ENCODE measurements around the gene CLDN19. TPM values are rescaled to one million over a fixed set of nuclear protein-coding genes. Genes with fewer than 3 reads are reported as not detected.

CLDN19 gene
- total and polyA plus RNA-seq, 3 experiments from 2014 or later = not detected

DNA sequence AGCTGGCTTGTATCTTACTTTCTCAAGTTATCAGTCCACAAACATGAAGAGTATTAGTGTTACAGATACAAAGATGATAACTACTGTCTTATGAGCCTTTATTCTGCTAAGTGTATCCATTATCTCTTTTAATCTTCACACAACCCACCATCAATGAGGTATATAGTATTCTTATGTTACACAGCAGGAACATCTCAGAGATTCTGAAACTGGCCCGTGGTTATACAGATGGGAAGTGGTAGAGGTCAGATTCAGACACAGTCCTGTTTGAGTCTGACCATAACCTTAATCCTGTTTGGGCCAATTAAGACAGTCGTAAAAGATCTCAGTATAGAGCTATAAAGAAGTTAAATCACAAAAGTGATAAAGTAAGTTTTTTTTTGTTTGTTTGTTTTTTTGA is 39.7 kb upstream of the CLDN19 start:
- CTCF ChIA-PET = interaction anchor here (0.9 to 5.3 kb wide), 2 partner anchors 19 to 295 kb away, joined by 3 to 35 read pairs; no protein-coding TSS in a partner anchor
- H3K4me1 Mint-ChIP-seq = peaks cover 10 to 21% (median 14%) of the 10 kb centered on the region in 3 donors
- Histone ChIP-seq H3K4me1 (ENCODE audit: insufficient read depth, low read length) (peaks cover 2% of the 10 kb centered on the region), H3K36me3 (ENCODE audit: insufficient read depth, low read length) (peaks cover 38% of the 10 kb centered on the region), H3K27ac (ENCODE audit: low read depth, low read length) (no peak overlapping the region), H3K4me3 (ENCODE audit: low read length) (no peak overlapping the region), H3K27me3 (ENCODE audit: insufficient read depth, low read length, poor library complexity, severe bottlenecking) (no peaks in the 10 kb centered on the region), H3K9me3 (ENCODE audit: low read length) (no peaks in the 10 kb centered on the region)
- H3K27me3 Mint-ChIP-seq = no peaks in the 10 kb centered on the region
- no peak overlapping the region for H3K4me3 Mint-ChIP-seq
- POLR2A ChIA-PET = no interaction called here
- DNase-seq = no peak
- no peaks in the 10 kb centered on the region for H3K9me3 Mint-ChIP-seq
- peaks cover 7 to 77% (median 26%) of the 10 kb centered on the region in 3 donors for H3K36me3 Mint-ChIP-seq
- H3K27ac Mint-ChIP-seq = peak overlapping the region in 1 of 8 donors; percentile 68

DNA sequence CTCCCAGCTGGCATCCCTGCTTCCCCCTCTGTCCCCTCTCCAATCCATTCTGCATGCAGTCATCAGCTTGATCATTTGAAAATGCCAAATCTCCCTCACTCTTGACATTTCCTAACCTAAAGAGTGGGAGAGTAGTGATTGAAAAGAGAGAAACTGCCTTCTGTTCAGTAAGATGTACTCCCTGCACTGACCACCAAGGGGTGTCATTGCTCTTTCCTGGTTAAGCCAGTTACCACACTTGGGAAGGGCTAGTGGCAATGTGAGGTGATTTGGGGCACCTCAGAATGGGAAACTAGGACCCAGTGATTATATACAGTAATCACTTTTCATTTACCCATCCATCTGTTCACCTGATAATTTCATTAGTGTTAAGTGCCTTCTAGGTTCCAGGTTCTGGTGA is 37.8 kb upstream of the CLDN19 start:
- Histone ChIP-seq H3K4me3 (ENCODE audit: low read length) (no peak overlapping the region), H3K27me3 (ENCODE audit: insufficient read depth, low read length, poor library complexity, severe bottlenecking) (no peaks in the 10 kb centered on the region), H3K4me1 (ENCODE audit: insufficient read depth, low read length) (no peaks in the 10 kb centered on the region), H3K9me3 (ENCODE audit: low read length) (no peaks in the 10 kb centered on the region), H3K27ac (ENCODE audit: low read depth, low read length) (no peak overlapping the region), H3K36me3 (ENCODE audit: insufficient read depth, low read length) (peaks cover 41% of the 10 kb centered on the region)
- peak in 1 of 5 donors; percentile 15 for DNase-seq
- Mint-ChIP-seq H3K4me3 (no peak overlapping the region), H3K4me1 (peaks cover 13 to 26% (median 20%) of the 10 kb centered on the region in 3 donors), H3K27ac (peak overlapping the region in 5 of 8 donors; percentile 50 to 77 (median 77)), H3K27me3 (peaks cover 0 to 1% of the 10 kb centered on the region in 2 donors), H3K9me3 (no peaks in the 10 kb centered on the region), H3K36me3 (peaks cover 8 to 91% (median 26%) of the 10 kb centered on the region in 3 donors)
- POLR2A ChIA-PET = no interaction called here
- CTCF ChIA-PET = interaction anchor here (0.8 to 5.3 kb wide), 4 partner anchors 9 to 296 kb away, joined by 3 to 35 read pairs (median 5); no protein-coding TSS in a partner anchor

DNA sequence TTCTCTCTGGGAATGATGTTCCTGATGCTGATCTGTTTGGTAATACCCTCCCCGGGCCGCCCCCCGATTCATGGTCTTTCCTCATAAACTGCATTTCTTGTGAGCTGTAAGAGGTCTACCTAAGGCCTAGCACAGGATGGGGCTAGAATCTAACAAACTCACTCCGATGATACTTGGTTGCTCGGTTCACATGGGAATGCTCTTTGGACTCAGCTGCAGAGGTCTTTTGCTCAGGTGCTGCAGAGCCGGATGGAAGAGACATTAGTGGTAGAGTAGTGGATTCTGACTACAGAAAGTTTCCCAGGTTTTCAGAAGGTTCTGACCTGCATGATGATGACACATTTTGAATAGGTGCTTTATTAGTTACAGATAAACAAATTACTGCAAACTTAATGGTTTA is 36.5 kb upstream of the CLDN19 start:
- H3K27ac Mint-ChIP-seq = peak overlapping the region in 2 of 8 donors; percentile 17 to 77

DNA sequence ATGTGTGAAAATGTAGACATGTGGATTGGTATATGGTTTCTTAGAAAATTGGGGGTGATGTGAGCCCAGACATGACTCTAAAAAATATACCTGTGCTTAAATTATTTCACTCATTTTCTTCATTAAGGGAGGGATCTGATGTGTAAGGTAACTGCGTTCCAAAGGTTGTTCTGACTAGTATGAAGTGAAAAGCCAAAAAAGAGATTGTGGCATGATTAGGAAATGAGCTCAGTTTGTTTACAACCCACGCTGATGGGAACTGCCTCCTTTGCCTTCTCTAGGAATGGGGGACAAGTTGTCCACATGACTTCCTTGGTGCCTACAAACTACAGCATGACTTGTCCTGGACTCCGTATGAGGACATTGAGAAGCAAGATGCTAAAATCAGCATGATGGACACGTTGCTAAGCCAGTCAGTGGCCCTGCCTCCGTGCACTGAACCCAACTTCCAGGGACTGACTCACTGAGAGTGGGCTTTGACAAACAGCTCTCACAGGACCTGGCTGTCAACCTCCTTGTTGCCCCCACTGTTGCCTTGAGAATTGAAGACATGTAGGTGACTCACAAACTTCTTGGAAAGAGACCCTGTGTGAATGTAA is 35.0 kb upstream of the CLDN19 start:
- Mint-ChIP-seq H3K27ac (peak overlapping the region in 3 of 8 donors; percentile 6 to 54 (median 51)), H3K4me1 (peaks cover 25 to 45% (median 38%) of the 10 kb centered on the region in 3 donors), H3K4me3 (no peak overlapping the region), H3K9me3 (no peaks in the 10 kb centered on the region), H3K36me3 (peaks cover 8 to 79% (median 22%) of the 10 kb centered on the region in 3 donors), H3K27me3 (peaks cover 0 to 1% of the 10 kb centered on the region in 2 donors)
- no peak overlapping the region for H3K27ac ChIP-seq (ENCODE audit: low read depth, low read length)
- H3K4me1 ChIP-seq (ENCODE audit: insufficient read depth, low read length) = peaks cover 6% of the 10 kb centered on the region
- DNase-seq = no peak
- H3K36me3 ChIP-seq (ENCODE audit: insufficient read depth, low read length) = peaks cover 34% of the 10 kb centered on the region
- CTCF ChIA-PET = no interaction called here
- H3K9me3 ChIP-seq (ENCODE audit: low read length) = no peaks in the 10 kb centered on the region
- POLR2A ChIA-PET = interaction anchor here (0.6 kb wide), 1 partner anchor 120 kb away, joined by 4 read pairs; no protein-coding TSS in a partner anchor
- H3K27me3 ChIP-seq (ENCODE audit: insufficient read depth, low read length, poor library complexity, severe bottlenecking) = no peaks in the 10 kb centered on the region
- no peak overlapping the region for H3K4me3 ChIP-seq (ENCODE audit: low read length)

More for the DNA sequence above, 36.5 kb upstream of the CLDN19 start:
- Histone ChIP-seq H3K4me3 (ENCODE audit: low read length) (no peak overlapping the region), H3K4me1 (ENCODE audit: insufficient read depth, low read length) (no peaks in the 10 kb centered on the region), H3K36me3 (ENCODE audit: insufficient read depth, low read length) (peaks cover 41% of the 10 kb centered on the region), H3K27ac (ENCODE audit: low read depth, low read length) (no peak overlapping the region), H3K9me3 (ENCODE audit: low read length) (no peaks in the 10 kb centered on the region), H3K27me3 (ENCODE audit: insufficient read depth, low read length, poor library complexity, severe bottlenecking) (no peaks in the 10 kb centered on the region)
- H3K36me3 Mint-ChIP-seq = peaks cover 8 to 86% (median 23%) of the 10 kb centered on the region in 3 donors
- CTCF ChIA-PET = interaction anchor here (2.2 to 5.3 kb wide), 2 partner anchors 8 to 298 kb away, joined by 6 to 35 read pairs; no protein-coding TSS in a partner anchor
- peaks cover 19 to 34% (median 28%) of the 10 kb centered on the region in 3 donors for H3K4me1 Mint-ChIP-seq
- no peaks in the 10 kb centered on the region for H3K9me3 Mint-ChIP-seq
- no peak overlapping the region for H3K4me3 Mint-ChIP-seq
- no peak for DNase-seq
- H3K27me3 Mint-ChIP-seq = peaks cover 0 to 1% of the 10 kb centered on the region in 2 donors
- POLR2A ChIA-PET = interaction anchor here (0.7 kb wide), 1 partner anchor 90 kb away, joined by 3 read pairs; no protein-coding TSS in a partner anchor

- ChIA-PET CTCF (interaction anchor here (1.1 kb wide), 1 partner anchor 20 kb away, joined by 3 read pairs; no protein-coding TSS in a partner anchor), POLR2A (no interaction called here)
- no peaks in the 10 kb centered on the region for H3K9me3 ChIP-seq (ENCODE audit: low read length)
- Mint-ChIP-seq H3K9me3 (no peaks in the 10 kb centered on the region), H3K27ac (peak overlapping the region in 3 of 8 donors; percentile 7 to 19 (median 8)), H3K36me3 (peaks cover 8 to 72% (median 20%) of the 10 kb centered on the region in 3 donors), H3K4me1 (peaks cover 30 to 58% (median 51%) of the 10 kb centered on the region in 3 donors), H3K27me3 (peaks cover 0 to 1% of the 10 kb centered on the region in 2 donors), H3K4me3 (no peak overlapping the region)
- H3K27ac ChIP-seq (ENCODE audit: low read depth, low read length) = no peak overlapping the region
- no peaks in the 10 kb centered on the region for H3K27me3 ChIP-seq (ENCODE audit: insufficient read depth, low read length, poor library complexity, severe bottlenecking)
- H3K36me3 ChIP-seq (ENCODE audit: insufficient read depth, low read length) = peaks cover 27% of the 10 kb centered on the region
- H3K4me1 ChIP-seq (ENCODE audit: insufficient read depth, low read length) = peaks cover 14% of the 10 kb centered on the region
- DNase-seq = no peak
- no peak overlapping the region for H3K4me3 ChIP-seq (ENCODE audit: low read length)
Measured at GRCh38 chr1:42773420-42773819, 33.4 kb upstream of the CLDN19 start.

- Histone ChIP-seq H3K4me1 (ENCODE audit: insufficient read depth, low read length) (peaks cover 31% of the 10 kb centered on the region), H3K27ac (ENCODE audit: low read depth, low read length) (no peak overlapping the region), H3K9me3 (ENCODE audit: low read length) (no peaks in the 10 kb centered on the region), H3K4me3 (ENCODE audit: low read length) (no peak overlapping the region), H3K27me3 (ENCODE audit: insufficient read depth, low read length, poor library complexity, severe bottlenecking) (no peaks in the 10 kb centered on the region), H3K36me3 (ENCODE audit: insufficient read depth, low read length) (peaks cover 4% of the 10 kb centered on the region)
- Mint-ChIP-seq H3K4me3 (peak overlapping the region in 5 of 7 donors; percentile 39 to 74 (median 49)), H3K27ac (peak overlapping the region in 4 of 8 donors; percentile 27 to 55 (median 37)), H3K36me3 (peaks cover 2 to 46% (median 6%) of the 10 kb centered on the region in 3 donors), H3K9me3 (no peaks in the 10 kb centered on the region), H3K27me3 (peaks cover 0 to 1% of the 10 kb centered on the region in 2 donors), H3K4me1 (peaks cover 32 to 54% (median 53%) of the 10 kb centered on the region in 3 donors)
- DNase-seq = no peak
- POLR2A ChIA-PET = no interaction called here
- CTCF ChIA-PET = interaction anchor here (2.0 kb wide), 1 partner anchor 8 kb away, joined by 6 read pairs; no protein-coding TSS in a partner anchor
Measured at GRCh38 chr1:42769811-42770210, 29.8 kb upstream of the CLDN19 start.

DNA sequence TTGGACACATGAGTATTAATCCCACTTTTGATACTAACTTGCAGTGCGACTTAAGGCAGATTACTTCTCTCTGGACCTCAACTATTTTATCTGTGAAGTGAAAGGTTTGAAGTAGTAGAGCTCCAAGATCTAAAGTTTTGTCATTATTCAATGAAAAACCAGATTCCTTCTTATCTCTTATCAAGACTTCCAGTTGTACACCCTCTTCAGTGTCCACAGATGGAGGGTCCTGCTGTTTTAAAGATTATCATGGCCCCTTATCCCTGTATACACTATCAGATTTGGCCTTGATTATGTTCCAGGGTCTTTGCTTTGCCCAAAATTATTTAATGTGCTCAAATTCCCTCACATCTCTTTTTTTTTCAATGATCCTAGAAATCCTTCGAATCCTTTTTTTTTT is 28.1 kb upstream of the CLDN19 start:
- Histone ChIP-seq H3K27ac (ENCODE audit: low read depth, low read length) (peak overlapping the region; percentile 90), H3K36me3 (ENCODE audit: insufficient read depth, low read length) (no peaks in the 10 kb centered on the region), H3K4me1 (ENCODE audit: insufficient read depth, low read length) (peaks cover 37% of the 10 kb centered on the region), H3K9me3 (ENCODE audit: low read length) (no peaks in the 10 kb centered on the region), H3K4me3 (ENCODE audit: low read length) (peak overlapping the region; percentile 83), H3K27me3 (ENCODE audit: insufficient read depth, low read length, poor library complexity, severe bottlenecking) (no peaks in the 10 kb centered on the region)
- H3K27me3 Mint-ChIP-seq = peaks cover 0 to 1% of the 10 kb centered on the region in 2 donors
- H3K4me3 Mint-ChIP-seq = no peak overlapping the region
- H3K27ac Mint-ChIP-seq = peak overlapping the region in 6 of 8 donors; percentile 64 to 97 (median 94)
- peaks cover 31 to 50% (median 45%) of the 10 kb centered on the region in 3 donors for H3K4me1 Mint-ChIP-seq
- ChIA-PET POLR2A (interaction anchor here (1.9 kb wide), 1 partner anchor 78 kb away, joined by 18 read pairs; the partner anchor contains the start of gene ZNF691), CTCF (interaction anchor here (2.0 to 3.1 kb wide), 2 partner anchors 9 to 84 kb away, joined by 6 to 15 read pairs; no protein-coding TSS in a partner anchor)
- H3K36me3 Mint-ChIP-seq = peaks cover 0 to 31% (median 5%) of the 10 kb centered on the region in 3 donors
- H3K9me3 Mint-ChIP-seq = no peaks in the 10 kb centered on the region
- no peak for DNase-seq

Measured in CD8-positive, alpha-beta memory T cell (primary cell).